Prostate gland (tissue), 2 donors: ENCODE results near the gene PAQR8. TPM values are rescaled to one million over a fixed set of nuclear protein-coding genes. Genes with fewer than 3 reads are reported as not detected.

Experiments used
- DNase-seq: peaks from one replicate; pipeline ENCODE4 v3.0.0-alpha.2; 2019; ENCODE audit warnings: low spot score
- H3K27ac ChIP-seq, 2 donors: fragments of 200-600 bp; sonication (generic); 2 replicates each; pipeline ENCODE4 v1.5.1; 2017 to 2019
- H3K27me3 ChIP-seq: fragments of 200-600 bp; sonication (generic); replicated peaks from 2 replicates; pipeline ENCODE4 v1.5.1; 2019; ENCODE audit not compliant: insufficient read depth
- H3K36me3 ChIP-seq, 2 donors: fragments of 200-600 bp; sonication (generic); 1 replicate in 1 of 2; 2 replicates in 1 of 2; pipeline versions ENCODE4 v1.5.1 to v1.8.1; 2017 to 2019
- H3K4me1 ChIP-seq: fragments of 200-600 bp; sonication (generic); replicated peaks from 2 replicates; pipeline ENCODE4 v1.5.1; 2019
- H3K4me3 ChIP-seq, 2 donors: fragments of 200-600 bp; sonication (generic); 2 replicates each; pipeline ENCODE4 v1.5.1; 2017 to 2019
- H3K9me3 ChIP-seq: fragments of 200-600 bp; sonication (generic); 2 replicates; pipeline ENCODE4 v1.5.1; 2017
- CTCF ChIP-seq, 4 experiments: fragments of 200-600 bp in 2 of 4; fragments of 450-650 bp in 2 of 4; sonication (generic) in 2 of 4; IDR thresholded peaks; 1 replicate in 3 of 4; 2 replicates in 1 of 4; pipeline ENCODE4 v1.5.1; 2016 to 2019; ENCODE audit warnings: antibody characterized with exemption in 4 of 4, mild to moderate bottlenecking in 2 of 4, moderate library complexity in 2 of 4
- POLR2A ChIP-seq: fragments of 450-650 bp; IDR thresholded peaks from one replicate; pipeline ENCODE4 v1.6.1; 2016; ENCODE audit warnings: antibody characterized with exemption, mild to moderate bottlenecking
- POLR2AphosphoS5 ChIP-seq: sonication (generic); formaldehyde crosslinking; IDR thresholded peaks from one replicate; pipeline ENCODE4 v1.6.1; 2017; ENCODE audit warnings: antibody characterized with exemption
- WGBS: methylation state at CpG from one replicate; pipeline ENCODE4 v1.1.5; 2018; 5-methylcytosine and 5-hydroxymethylcytosine counted together
- intact Hi-C: fragments of 100-400 bp; cut with DNase I; formaldehyde crosslinking; loops from one replicate; pipeline ENCODE4 v1.14.2; 2022
- total RNA-seq, 2 donors: library from RNA; depleted of rRNA; stranded (reverse); fragments of >200 nt; gene quantifications; one replicate each; pipeline ENCODE4 v1.1.0, GENCODE V29; 2016

The PAQR8 gene
- total RNA-seq, 2 donors from 2014 or later, result 9.9 to 15.8 TPM

DNA sequence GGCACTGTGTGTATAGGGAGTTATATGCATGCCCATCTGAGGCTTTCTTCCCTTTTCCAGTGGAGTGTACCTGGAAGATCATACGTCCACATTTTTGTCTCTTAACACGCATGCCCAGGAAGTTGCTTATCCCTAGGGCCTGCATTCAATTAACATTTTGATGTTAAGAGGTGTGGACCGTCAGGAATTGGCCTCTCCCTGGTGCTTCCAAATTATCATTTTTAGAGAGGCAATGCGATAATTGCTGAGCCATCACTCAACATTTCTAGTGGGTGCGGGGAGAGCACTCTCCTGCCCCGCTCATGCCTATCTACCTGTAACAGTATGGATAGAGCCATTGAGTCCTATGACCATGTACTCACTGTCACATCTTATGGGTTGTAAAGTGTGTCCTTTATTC lies 37.8 kb upstream of the PAQR8 start:
- intact Hi-C loops, result no loop called here
- WGBS, result 86% methylated on average over 6 of the region's 6 CpGs
- H3K27me3 ChIP-seq, result no peaks in the 10 kb centered on the region

GRCh38 chr6:52325695-52326471 lies 36.1 kb upstream of the PAQR8 start:
- TF ChIP-seq CTCF (IDR thresholded peaks at IDR 0.05) (no peak), POLR2AphosphoS5 (no peak), POLR2A (no peak)
- H3K27ac ChIP-seq, result no peak overlapping the region
- intact Hi-C loops, result no loop called here
- 60% methylated on average over 14 of the region's 14 CpGs for WGBS
- no peak for DNase-seq
- H3K36me3 ChIP-seq, result no peaks in the 10 kb centered on the region
- H3K27me3 ChIP-seq, result no peaks in the 10 kb centered on the region
- no peaks in the 10 kb centered on the region for H3K4me1 ChIP-seq
- no peak overlapping the region for H3K4me3 ChIP-seq
- no peaks in the 10 kb centered on the region for H3K9me3 ChIP-seq

More for the DNA sequence above, 37.8 kb upstream of the PAQR8 start:
- Histone ChIP-seq H3K36me3 (no peaks in the 10 kb centered on the region), H3K4me1 (no peaks in the 10 kb centered on the region), H3K4me3 (no peak overlapping the region), H3K27ac (no peak overlapping the region), H3K9me3 (no peaks in the 10 kb centered on the region)
- TF ChIP-seq CTCF (IDR thresholded peaks at IDR 0.05), result no peak
- no peak for TF ChIP-seq POLR2AphosphoS5
- no peak for TF ChIP-seq POLR2A
- DNase-seq, result no peak

DNA sequence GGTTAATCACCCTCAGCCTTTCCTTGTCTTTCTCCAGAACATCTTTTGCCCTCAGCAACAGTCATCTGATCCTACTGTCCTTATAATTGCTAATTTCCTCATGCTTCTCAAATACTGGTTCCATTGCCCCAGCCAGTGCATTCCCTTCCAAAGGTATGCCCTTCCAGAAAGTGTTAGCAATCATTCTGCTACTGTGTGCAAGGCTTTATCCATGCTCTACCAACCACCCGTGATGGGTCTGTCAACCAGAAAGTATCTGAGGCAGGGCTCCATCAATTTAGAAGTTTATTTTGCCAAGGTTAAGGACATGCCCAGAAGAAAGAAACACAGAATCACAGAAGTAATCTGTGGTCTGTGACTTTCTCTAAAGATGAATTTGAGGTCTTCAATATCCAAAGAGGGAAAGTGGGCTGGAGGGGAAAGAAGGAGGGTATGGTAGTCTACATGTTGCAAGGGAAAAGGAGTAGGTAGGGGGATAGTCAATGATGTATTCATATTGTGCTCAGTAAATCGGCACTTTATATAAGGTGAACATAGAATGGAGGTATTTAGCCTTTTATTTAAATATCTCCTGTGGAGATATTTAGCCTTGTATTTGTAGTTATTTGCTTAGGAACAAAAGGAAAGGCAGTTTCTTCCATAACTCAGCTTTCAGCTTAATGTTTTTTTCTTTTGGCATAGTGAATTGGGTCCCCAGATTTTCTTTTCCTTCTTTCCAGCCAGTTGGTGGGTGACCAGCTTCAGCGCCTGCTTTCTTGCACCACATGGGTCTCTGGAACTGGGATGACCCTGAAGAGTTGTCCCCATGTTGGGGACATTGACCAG lies 35.2 kb upstream of the PAQR8 start:
- no peaks in the 10 kb centered on the region for H3K36me3 ChIP-seq
- no peaks in the 10 kb centered on the region for H3K27me3 ChIP-seq
- no peak overlapping the region for H3K4me3 ChIP-seq
- WGBS, result 92% methylated on average over 3 of the region's 3 CpGs
- intact Hi-C loops, result no loop called here
- H3K9me3 ChIP-seq, result no peaks in the 10 kb centered on the region
- H3K27ac ChIP-seq, result no peak overlapping the region
- TF ChIP-seq POLR2AphosphoS5 (no peak), CTCF (IDR thresholded peaks at IDR 0.05) (no peak), POLR2A (no peak)
- H3K4me1 ChIP-seq, result no peaks in the 10 kb centered on the region
- no peak for DNase-seq

DNA sequence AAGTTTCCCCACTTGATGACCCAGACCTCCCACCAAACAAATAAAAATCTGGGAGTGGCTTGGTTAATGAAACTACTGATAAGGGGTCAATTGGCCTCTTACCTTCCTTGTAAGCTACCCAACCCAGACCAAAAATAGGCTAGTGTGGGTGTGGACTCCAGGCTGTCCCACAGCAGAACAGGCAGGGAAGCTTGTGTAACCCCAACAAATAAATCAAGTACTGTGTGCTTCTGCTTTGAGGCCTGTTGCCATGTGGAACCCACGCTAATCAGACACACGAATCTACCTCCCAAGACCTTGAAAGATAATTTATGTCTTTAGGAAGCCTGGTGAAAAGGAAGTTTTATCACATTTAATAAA lies 33.7 kb upstream of the PAQR8 start:
- Histone ChIP-seq H3K27me3 (no peaks in the 10 kb centered on the region), H3K4me3 (no peak overlapping the region), H3K4me1 (no peaks in the 10 kb centered on the region), H3K27ac (no peak overlapping the region), H3K9me3 (no peaks in the 10 kb centered on the region), H3K36me3 (no peaks in the 10 kb centered on the region)
- intact Hi-C loops, result no loop called here
- no peak for DNase-seq
- TF ChIP-seq POLR2A, result no peak
- WGBS, result 52% methylated on average over 2 of the region's 2 CpGs

GRCh38 chr6:52328729-52329128 lies 33.2 kb upstream of the PAQR8 start:
- H3K36me3 ChIP-seq, result no peaks in the 10 kb centered on the region
- TF ChIP-seq CTCF (IDR thresholded peaks at IDR 0.05), result no peak
- TF ChIP-seq POLR2AphosphoS5, result no peak
- H3K4me3 ChIP-seq, result no peak overlapping the region
- H3K27ac ChIP-seq, result no peak overlapping the region
- H3K9me3 ChIP-seq, result no peaks in the 10 kb centered on the region
- H3K27me3 ChIP-seq, result no peaks in the 10 kb centered on the region
- no peaks in the 10 kb centered on the region for H3K4me1 ChIP-seq
- intact Hi-C loops, result no loop called here
- DNase-seq, result no peak
- WGBS, result 38% methylated on average over 2 of the region's 2 CpGs
